NCI-H446 (cell line): ENCODE data around the gene TNFRSF1A.
A peak's percentile ranks its signal among the peaks of the same experiment; 100 is the strongest.

Experiments
- DNase-seq, 2 experiments: peaks; one replicate each; lab custom pipeline; 2025; lab: John Stamatoyannopoulos, UW

The TNFRSF1A gene

DNA sequence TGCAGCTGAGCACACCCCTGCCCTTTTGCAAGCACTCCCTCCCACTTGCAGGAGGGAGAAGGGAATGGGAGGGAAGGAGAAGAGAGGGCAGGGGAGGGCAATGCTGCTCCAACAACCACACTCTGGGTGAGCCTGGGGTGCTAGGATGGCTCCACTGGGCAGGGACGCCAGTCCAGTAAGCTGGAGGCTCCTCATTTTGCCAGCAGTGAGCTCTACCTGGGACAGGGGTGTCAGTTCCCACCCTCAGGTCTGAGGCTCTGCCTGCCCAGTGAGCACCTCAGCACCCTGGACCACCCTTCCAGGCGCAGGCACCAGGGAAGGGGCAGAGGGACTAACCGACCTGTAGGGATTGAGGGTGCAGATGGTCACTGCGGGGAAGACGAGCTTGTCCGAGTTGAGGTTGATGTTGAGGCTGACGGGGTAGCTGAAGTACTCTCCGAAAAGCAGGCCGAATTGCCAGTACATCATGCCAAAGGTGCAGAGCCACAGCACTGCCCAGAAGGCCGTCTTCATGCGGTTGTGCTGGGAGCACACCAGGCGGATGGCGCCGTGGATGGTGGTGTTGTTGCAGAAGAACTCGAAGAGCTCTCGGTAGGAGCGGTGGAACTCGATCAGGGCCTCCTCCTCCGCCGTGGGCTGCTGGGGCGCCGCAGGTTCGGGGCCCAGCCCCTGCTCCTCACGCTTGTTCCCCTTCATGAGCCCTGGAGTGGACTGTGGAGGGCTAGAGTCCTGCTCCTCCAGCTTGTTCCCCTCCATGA is 32.3 kb upstream of the TNFRSF1A start:
- DNase-seq = no peak

DNA sequence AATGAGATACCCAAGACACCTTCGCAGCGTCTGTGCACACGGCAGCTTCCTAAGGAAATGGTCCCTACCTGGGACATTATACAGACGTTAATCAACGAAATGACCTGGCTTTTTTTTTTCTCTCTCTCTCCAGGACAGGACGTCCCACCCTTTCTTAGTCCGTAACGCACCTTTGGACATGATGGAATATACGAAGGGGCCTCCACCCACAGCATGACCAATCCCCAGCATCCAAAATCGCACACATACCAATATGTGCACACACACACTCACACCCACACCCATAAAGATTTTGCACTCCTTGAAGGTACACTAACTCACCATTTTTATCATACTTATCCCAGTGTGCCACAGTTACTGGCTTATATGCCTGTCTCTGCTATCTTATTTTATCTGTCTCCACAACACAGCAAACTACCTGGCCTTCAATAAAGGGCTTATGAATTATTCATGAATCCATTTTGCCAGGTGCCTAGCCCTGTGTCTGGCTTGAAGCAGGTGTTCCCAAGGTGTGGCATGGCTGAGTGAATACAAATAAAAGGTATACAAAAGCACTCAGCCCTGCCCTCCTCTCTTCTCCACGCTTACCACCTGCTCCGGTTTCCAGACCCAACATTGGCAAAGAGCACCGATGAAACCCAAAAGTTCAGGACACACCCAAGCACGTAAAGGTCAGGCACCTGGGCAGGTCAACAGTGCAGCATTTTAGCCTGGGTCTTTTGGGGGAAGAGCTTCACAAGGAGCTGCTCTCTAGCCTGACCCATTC is 31.3 kb upstream of the TNFRSF1A start:
- no peak for DNase-seq

DNA sequence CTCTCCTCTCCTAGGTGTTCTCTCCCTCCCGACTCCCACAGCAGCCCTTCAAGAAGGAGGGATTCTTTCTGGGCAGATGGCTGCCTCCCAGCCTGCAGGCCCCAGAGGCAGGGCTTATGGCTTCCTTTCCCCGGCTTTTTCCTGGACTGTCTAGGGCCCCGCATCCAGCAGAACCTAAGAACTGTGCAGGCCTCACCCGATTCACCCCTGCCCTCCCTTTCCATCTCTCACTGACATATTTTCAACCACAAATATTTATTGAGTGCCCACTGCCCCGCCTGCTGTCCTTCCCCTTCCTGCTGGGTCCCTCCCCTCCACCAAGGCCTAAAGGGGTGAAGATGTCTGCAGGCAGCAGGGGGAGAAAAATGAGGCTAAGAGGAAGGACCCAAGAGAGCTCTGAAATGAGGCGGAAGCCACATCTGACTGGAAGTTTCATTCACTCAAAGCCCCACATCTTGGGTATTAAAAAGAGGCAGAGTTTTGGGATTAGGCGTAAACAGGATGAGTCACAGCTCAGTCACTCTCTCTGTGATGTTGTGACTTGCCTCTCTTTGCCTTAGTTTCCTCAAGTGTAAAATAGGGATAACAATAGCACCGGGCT is 30.6 kb upstream of the TNFRSF1A start:
- DNase-seq = no peak

DNA sequence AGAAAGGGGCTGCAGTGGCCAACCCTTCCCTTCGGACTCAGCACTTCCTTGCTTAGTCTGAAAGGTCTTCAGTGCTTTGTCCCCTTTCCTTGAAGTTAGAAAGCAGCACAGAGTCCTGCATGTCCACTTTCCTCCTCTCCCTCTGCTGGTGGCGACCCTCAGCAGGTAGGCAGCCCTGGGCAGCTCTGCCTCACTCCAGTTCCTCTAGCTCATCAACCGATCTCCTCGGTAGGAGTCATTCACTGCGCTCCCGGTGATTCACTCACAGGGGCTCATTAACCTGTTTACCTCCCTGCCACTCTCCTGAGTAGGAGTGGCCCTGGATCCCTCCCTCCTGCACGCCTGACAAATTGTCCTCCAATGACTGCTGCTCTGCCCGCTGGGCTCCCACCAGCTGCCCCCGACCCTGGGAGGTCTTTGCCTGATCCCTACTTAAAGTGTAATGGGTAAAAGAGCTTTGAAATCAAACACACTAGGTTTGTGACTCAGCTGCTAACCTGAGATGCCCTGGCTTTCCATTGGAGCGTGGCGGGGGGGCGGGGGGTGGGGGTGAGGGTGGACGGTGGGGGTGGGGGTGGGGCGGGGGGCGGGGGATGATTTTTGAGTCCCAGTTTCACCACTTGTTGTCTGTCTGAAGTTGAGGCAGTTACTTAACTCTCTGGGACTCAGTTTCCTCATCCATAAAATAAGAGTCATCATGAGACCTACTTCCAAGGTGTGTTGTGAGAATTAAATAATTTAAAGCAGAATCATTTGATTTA is 29.3 kb upstream of the TNFRSF1A start:
- DNase-seq = no peak

DNA sequence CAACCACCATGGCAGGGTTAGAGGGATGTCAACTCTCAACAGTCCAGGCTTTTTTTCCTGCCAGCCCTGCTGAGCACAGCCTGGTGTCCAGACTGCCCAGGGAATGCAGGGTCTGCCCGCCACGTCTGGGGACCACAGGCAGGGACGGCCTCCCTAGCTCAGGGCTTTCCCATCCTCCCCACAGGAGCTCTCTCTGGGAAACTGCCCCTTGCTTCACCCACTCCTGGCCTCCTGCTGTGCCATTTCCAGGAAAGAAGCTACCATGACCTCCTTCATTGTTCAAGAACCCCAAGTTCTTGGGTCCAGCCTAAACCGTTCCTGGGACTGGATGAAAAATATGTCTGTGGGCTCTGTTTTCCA is 28.7 kb upstream of the TNFRSF1A start:
- DNase-seq = no peak

DNA sequence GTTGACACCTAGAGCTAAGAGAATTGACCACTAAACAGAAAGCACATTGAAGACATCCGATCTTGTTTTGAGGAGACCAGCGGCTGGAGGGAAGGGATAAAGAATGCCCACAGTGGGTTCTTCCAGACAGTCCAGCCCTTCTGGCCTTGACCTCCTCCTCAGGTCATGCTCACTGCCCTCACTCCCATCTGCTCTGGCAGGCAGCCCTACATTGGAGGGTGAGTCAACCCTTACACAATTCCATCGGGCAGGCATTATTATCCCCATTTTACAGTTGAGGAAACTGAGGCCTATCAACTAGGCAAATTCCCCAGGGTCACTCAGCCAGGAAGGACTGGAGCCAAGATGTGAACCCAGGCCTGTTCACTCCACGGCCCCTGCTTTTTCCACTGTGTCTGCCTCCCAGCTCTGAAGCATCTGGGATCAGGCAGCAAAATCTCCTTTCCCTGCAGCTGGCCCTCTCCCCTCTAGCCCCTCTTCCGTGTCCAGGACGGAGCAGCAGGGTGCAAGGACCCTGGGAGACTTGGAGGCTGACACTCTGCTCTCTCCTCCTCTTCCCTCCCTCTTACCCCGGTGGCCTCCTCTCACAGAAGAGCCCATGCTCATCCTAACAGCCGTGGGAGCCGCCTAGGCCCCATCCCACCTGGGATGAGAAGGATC is 28.2 kb upstream of the TNFRSF1A start:
- no peak for DNase-seq

DNA sequence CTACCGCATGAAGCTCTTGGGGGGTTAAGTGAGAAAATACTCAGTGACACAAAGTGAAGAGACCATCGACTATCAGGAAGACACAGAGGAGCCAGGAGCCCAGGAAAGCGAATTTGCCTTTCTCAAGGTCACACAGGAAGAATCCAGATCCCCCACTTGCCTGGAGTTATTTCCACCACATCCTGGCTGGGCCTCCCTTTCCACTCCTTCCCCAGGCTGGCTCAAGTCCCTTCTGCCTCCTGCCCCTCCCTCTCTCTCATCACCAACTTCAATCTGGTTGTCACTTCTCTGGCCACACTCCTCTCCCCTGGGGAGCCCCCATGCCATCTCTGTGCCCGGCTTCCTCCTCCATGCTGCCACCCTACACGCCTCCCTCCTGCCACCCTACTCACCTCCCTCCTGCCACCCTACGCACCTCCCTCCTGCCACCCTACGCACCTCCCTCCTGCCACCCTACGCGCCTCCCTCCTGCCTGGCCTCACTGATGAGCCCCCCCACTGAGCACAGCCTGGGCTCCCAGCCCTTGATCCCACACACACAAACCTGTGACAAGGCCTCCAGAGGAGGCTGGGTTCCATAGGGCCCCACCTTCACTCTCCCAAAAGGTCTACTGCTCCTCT is 27.1 kb upstream of the TNFRSF1A start:
- DNase-seq = no peak

DNA sequence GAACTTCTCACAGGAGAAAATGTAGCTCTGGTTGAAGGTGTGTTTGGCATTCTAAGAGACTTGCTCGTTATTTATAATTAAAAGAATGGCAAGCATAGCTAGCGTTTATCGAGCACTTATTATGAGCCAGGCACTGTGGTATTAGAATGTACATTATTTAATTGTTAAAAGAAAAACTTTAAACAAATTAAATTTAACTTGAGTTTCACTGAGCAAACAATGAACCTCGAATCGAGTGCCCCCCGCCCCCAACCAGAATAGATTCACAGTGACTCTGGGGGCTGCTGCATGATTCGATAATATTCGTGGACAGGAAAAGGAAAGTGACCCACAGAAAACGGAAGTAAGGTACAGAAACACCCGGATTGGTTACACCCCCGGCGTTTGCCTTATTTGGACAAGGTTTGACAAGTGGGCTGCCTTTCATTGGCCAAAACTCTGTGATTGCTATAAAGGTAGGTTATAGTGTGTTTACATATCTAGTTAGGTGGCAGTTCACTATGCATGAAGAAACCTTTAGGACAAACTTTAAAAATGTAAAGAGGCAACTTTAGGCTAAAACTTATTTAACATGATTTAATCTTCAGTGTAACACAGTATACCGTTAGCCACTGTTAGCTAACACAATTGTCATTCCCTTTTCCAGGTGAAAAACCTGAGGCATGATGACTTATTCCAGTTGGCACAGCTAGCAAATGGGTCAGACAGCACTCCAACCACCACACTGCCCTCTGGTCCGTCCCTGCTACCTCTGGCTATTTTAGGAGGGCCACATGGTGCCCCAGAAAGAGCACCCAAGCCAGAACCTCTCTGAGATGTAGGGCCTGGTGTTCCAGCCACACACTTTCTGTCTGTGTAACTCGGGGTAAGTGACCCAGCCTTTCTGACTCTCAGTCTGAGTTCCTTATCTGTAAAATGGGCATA is 26.4 kb upstream of the TNFRSF1A start:
- no peak for DNase-seq

DNA sequence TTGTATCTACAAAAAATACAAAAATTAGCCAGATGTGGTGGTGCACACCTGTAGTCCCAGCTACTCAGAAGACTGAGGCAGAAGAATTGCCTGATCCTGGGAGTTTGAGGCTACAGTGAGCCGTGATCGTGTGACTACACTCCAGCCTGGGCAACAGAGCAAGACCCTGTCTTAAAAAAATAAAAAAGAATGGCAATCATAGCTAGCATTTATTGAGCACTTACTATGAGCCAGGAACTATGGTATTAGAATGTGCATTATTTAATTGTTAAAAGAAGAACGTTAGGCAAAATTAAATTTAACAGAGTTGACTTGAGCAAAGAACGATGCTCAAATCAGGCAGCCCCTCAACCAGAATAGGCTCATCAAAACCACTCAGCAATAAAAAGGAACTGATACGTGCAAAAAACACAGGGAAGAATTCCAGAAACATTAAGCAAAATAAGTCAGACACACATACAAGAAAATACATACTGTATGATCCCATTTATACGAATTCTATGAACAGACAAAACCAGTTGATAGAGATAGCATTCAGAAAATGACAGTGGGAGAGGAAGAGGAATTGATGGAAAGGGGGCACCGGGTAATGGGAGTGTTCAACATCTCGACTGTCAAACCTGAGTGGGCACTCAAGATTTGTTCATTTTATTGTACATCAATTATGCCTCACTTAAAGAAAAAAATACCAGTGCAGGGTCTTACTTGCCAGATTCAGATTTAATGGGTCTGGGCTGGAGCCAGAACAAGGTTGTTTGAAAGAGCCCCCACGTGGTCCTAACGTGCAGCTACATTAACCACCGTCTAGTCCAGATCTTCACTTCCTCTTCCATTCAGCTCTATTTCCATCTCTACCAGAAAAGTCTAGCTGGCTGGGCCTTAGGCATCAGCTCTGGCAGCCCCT is 25.4 kb upstream of the TNFRSF1A start:
- DNase-seq = peak in 1 of 2 experiments; percentile 28

DNA sequence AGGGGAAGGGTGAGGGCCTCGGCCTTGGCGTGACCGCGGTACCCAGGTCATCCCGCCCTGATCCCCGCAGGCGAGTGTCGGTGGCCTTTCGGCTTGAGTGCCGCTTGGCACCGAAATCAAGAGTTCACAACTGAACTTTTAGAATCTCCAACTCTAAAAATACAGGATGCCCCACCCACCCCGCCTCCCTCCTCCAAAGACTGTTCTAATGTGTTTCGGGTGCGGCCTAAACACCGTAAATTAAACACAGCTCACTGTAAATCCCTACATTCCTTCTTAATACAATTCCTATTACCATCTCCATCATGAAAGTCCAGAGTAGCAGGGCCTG is 22.1 kb upstream of the TNFRSF1A start:
- DNase-seq = no peak

DNA sequence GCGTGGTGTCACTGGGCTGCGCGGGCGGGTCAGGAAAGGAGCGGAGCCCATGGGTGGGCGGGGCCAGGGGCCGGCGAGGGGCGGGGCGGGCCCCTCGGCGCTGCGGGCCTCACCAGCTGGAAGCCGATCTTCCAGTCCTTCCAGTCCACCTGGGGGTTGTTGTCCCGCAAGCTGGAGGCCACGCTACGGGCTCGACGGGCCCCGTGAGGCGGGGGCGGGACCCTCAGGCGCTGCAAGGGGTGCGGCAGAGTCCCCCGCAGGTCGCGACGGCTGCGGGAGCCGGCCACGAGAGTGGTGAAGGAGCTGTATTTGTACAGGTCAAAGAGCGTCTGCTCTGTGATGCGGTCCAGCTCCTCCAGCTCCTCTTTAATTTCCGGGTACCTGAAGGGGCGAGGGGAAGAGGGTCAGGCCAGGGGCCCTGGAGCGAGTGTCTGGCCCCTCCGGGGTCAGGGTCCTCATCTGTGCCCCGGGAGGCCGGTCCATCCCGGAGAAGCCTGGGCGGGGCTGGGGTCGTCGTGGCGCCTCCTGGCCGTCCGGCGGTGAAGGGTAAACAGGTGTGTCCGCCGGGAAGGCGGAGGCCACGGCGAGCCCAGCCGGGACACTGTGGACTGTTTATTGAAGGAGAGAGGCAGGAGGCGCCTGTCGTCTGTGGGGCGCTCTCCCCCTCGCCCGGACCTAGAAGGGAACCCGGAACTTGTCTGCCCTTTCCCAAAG is 21.6 kb upstream of the TNFRSF1A start:
- no peak for DNase-seq

DNA sequence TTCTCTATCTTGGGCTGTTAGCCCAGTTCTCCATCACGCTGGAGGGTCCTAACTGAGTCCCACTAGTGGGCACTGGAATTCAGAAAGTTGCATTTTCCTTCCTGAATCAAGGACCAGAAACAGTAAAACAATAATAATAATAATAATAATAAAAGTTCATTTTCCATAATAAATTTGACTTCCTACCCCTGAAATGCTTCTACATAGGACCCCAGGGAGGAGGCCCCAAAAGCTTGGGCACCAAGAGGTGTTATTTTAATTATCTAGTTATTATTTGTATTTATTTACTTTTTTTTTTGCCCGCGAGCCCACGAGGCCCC is 21.1 kb upstream of the TNFRSF1A start:
- DNase-seq = no peak

DNA sequence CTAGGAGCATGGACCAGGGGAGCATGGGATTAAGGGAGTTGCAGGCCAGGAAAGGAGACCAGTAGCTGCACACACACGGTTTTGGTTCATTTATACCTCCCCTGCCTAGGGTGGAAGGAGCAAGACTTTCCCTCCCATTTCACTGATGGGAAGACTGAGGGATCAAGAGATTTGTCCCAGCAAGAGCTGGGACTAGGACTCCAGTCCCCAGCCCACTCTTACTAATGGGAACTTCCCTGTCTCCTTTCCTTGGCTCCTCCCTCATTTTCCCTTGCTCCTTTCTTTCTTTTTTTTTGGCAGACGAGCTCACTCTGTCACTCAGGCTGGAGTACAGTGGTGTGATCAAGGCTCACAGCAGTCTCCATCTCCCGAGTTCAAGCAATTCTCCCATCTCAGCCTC is 20.5 kb upstream of the TNFRSF1A start:
- DNase-seq = no peak

DNA sequence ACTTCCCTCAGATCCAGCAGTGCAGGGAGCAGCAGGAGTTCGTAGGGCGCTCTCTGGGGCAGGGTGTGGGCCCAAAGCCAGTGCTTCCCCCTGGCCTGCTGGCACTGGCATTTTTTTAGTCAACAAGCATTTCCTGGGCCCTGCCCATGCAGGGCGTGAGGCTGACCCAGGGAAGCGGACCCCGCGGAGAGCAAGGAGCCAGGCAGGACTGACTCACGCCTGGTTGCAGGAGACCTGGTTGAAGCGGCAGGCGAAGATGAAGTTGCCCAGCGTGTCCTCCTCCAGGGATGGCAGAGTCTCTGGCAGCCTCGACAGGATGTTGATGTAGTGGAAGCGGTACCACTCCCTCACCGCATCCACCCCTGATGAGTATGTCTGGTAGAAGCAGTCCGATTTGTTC is 20.0 kb upstream of the TNFRSF1A start:
- DNase-seq = no peak

DNA sequence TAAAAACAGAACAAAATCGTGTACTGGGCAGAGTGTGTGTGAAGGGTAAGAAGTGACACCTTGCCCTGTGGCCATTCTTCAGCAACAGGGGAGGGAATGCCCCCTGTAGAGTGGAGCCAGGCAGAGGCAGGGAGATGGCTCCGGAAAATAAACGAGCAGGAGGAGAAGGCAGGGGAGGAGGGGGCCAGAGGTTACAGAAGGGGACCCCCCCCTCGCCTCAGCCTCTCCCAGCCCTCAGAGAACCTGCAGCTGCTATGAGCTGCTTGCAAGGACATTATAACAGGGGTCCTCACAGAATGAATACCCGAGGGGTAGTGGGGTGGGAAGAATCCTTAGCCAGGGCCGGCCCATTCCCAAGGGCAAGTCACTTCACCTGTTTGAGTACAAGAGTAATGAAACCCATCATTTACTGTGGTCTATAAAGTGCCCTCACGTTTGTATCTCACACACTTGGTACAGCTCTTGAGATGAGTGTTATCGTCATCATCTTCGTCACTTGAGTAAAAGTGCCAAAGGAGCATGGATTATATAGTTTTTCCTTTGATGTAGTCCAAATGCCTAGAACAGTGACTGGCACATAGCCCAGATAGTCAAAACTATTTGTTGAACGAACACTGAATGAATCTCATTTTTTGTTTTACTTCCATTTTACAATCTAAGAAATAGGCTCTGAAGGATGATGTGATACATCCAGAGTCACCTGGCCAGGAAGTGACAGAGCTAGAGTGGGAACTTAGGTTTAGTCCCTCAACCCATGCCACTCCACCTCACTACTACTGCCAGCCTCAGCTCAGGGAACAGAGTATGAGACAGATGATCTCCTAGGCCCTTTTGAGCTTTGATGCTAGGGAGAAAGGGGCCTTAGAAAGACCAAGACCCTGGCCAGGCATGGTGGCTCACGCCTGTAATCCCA is 19.0 kb upstream of the TNFRSF1A start:
- DNase-seq = no peak

DNA sequence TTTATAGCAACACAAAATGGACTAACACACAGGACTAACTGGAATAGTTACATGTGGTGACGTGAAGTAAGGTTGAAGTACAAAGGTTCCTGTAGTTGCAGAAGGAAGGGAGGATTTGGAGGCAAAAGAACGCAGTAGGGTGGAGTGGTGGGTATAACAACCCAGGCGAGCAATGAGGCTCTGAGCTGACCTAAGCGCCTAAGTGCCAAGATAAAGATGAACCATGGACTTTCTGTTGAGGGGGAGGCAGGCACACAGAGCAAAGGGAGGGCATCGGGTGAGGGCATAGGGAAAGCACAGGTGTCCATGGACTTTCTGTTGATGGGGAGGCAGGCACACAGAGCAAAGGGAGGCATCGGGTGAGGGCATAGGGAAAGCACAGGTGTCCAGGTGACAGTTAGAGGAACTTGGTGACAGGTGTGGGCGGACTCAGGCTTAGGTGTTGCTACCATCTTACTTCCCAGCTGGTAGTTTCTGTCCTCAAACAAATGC is 18.2 kb upstream of the TNFRSF1A start:
- no peak for DNase-seq

DNA sequence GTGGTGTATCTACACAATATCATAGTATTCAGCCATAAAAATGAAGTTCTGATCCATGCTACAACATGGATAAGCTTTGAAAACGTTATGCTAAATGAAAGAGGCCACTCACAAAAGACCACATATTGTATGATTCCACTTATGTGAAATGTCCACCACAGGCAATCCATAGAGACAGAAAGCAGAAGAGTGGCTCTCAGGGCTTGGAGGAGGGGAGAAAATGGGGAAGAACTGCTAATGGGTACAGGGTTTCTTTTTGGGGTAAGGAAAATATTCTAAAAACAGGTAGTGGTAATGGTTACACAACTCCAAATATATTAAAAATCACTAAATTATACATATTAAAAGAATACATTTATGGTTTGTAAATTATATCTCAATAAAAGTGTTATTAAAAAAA is 17.0 kb upstream of the TNFRSF1A start:
- no peak for DNase-seq

DNA sequence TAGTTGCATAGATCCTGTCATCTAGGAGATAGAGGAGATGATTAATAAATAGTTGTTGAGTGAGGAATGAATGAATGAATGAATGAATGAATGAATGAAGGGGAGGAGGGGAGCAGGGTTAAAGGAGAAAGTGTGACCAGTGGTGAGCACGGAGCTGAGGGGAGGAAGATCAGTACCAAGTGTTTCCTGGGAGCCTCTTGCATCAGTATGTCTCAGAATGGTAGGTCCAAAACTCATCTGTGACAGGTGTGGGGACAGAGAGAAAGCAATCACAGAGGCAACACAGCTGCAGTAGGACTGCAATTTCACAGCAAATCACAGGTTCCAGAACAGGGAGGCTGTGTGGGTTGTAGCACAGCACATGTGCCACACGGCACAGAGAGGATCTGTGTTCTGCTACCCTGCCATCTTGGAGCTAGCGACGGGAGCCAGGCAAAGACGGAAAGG is 14.5 kb upstream of the TNFRSF1A start:
- DNase-seq = no peak
